Ovary (tissue), 3 donors: ENCODE results near the gene DUSP16.

ENCODE experiments used
- EP300 ChIP-seq: sonication (generic); formaldehyde crosslinking; IDR thresholded peaks from one replicate; pipeline ENCODE4 v1.6.1; 2017; ENCODE audit warnings: antibody characterized with exemption
- POLR2A ChIP-seq: fragments of 450-650 bp; IDR thresholded peaks from one replicate; pipeline ENCODE4 v1.6.1; 2017; ENCODE audit warnings: antibody characterized with exemption, mild to moderate bottlenecking, moderate library complexity
- TF ChIP-seq, protein P1 (sequence below), 3 donors: fragments of 450-650 bp in 2 of 3; fragments of 200-600 bp in 1 of 3; IDR thresholded peaks; one replicate each; pipeline versions ENCODE4 v1.5.1 to v1.8.0; 2016 to 2022; ENCODE audit warnings: antibody characterized with exemption in 3 of 3, mild to moderate bottlenecking in 1 of 3
- donor health status: DM: no; HTN: no; CAD: no.

DNA sequence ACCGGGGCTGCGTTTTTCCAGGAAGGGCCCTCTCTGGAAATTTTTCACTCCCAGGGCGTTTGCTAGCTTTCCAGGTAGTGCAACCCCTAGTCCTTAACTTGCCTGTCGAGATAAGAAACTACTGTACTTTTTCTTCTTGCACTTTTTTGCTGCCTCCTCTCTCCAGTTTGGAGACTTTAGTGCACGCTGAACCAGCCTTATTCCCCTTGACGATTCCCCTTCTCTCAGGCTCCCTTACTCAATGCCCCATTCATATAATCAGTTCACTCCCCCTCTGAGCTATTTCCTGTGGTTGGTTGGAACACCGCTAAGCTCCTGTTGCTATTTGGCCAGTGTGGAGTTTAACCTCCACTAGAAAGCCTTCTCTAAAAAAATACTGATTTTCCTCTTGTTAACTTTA, 49.7 kb upstream of the DUSP16 start:
- TF ChIP-seq, protein P1, sequence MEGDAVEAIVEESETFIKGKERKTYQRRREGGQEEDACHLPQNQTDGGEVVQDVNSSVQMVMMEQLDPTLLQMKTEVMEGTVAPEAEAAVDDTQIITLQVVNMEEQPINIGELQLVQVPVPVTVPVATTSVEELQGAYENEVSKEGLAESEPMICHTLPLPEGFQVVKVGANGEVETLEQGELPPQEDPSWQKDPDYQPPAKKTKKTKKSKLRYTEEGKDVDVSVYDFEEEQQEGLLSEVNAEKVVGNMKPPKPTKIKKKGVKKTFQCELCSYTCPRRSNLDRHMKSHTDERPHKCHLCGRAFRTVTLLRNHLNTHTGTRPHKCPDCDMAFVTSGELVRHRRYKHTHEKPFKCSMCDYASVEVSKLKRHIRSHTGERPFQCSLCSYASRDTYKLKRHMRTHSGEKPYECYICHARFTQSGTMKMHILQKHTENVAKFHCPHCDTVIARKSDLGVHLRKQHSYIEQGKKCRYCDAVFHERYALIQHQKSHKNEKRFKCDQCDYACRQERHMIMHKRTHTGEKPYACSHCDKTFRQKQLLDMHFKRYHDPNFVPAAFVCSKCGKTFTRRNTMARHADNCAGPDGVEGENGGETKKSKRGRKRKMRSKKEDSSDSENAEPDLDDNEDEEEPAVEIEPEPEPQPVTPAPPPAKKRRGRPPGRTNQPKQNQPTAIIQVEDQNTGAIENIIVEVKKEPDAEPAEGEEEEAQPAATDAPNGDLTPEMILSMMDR (IDR thresholded peaks at IDR 0.05): no peak
- TF ChIP-seq POLR2A (no peak), EP300 (no peak)
